Neural cell (in vitro differentiated cells): ENCODE results near the gene SYCP2. TPM values are rescaled to one million over a fixed set of nuclear protein-coding genes. Genes with fewer than 3 reads are reported as not detected.

Experiments used
- H2AFZ ChIP-seq: fragments of 200-600, 300-800 bp; sonication (generic), shearing (Covaris generic); 2 replicates; pipeline ENCODE4 v1.6.0; 2014; ENCODE audit warnings: low read depth, mild to moderate bottlenecking, antibody characterized with exemption, low read length, moderate library complexity
- H3F3A ChIP-seq: fragments of 200-600 bp; shearing (Covaris generic); 2 replicates; pipeline ENCODE4 v1.6.1; 2016; ENCODE audit warnings: mild to moderate bottlenecking, moderate library complexity, mixed read lengths, antibody characterized with exemption, low read length; ENCODE audit not compliant: insufficient read depth, poor library complexity, severe bottlenecking
- H3K27ac ChIP-seq: fragments of 200-600, 300-800 bp; sonication (generic), shearing (Covaris generic); 2 replicates; pipeline ENCODE4 v1.5.1; 2014; ENCODE audit warnings: mild to moderate bottlenecking, low read length, moderate library complexity
- H3K27me3 ChIP-seq: fragments of 300-800, 200-600 bp; sonication (generic), shearing (Covaris generic); 2 replicates; pipeline ENCODE4 v1.6.0; 2014; ENCODE audit warnings: mild to moderate bottlenecking, low read depth, low read length, moderate library complexity; ENCODE audit not compliant: insufficient read depth
- H3K36me3 ChIP-seq: fragments of 300-800, 200-600 bp; sonication (generic), shearing (Covaris generic); 2 replicates; pipeline ENCODE4 v1.5.1; 2014; ENCODE audit warnings: mild to moderate bottlenecking, antibody characterized with exemption, low read length, moderate library complexity; ENCODE audit not compliant: insufficient read depth
- H3K4me2 ChIP-seq: fragments of 300-800, 200-600 bp; sonication (generic), shearing (Covaris generic); 2 replicates; pipeline ENCODE4 v1.6.0; 2014; ENCODE audit warnings: mild to moderate bottlenecking, low read length
- H3K4me3 ChIP-seq: fragments of 300-800, 200-600 bp; sonication (generic), shearing (Covaris generic); 2 replicates; pipeline ENCODE4 v1.5.1; 2014; ENCODE audit warnings: mild to moderate bottlenecking, low read length, moderate library complexity
- H3K79me2 ChIP-seq: fragments of 200-600 bp; shearing (Covaris generic); replicated peaks from 2 replicates; pipeline ENCODE4 v1.6.0; 2014; ENCODE audit warnings: mild to moderate bottlenecking, low read length, moderate library complexity; ENCODE audit not compliant: insufficient read depth
- H3K9ac ChIP-seq: fragments of 300-800, 200-600 bp; sonication (generic), shearing (Covaris generic); 2 replicates; pipeline ENCODE4 v1.6.1; 2016; ENCODE audit warnings: mild to moderate bottlenecking, low read length, mixed read lengths
- H3K9me2 ChIP-seq: fragments of 200-600 bp; shearing (Covaris generic); 2 replicates; pipeline ENCODE4 v1.6.1; 2016; ENCODE audit warnings: mild to moderate bottlenecking, low read length, mixed read lengths; ENCODE audit not compliant: insufficient read depth
- H3K9me3 ChIP-seq: fragments of 200-600, 300-800 bp; sonication (generic), shearing (Covaris generic); 2 replicates; pipeline ENCODE4 v1.6.1; 2016; ENCODE audit warnings: mild to moderate bottlenecking, mixed run types, low read length, moderate library complexity, mixed read lengths
- H4K20me1 ChIP-seq: fragments of 200-600 bp; shearing (Covaris generic); 2 replicates; pipeline ENCODE4 v1.6.1; 2016; ENCODE audit warnings: mild to moderate bottlenecking, mixed run types; ENCODE audit not compliant: insufficient read depth
- CTCF ChIP-seq: fragments of 450-650 bp; IDR thresholded peaks from 2 replicates; pipeline ENCODE4 v1.5.1; 2014; ENCODE audit warnings: antibody characterized with exemption, mild to moderate bottlenecking, moderate library complexity; ENCODE audit not compliant: poor library complexity, severe bottlenecking
- EP300 ChIP-seq: fragments of 450-650 bp; conservative IDR thresholded peaks from 2 replicates; pipeline ENCODE4 v1.6.1; 2014; ENCODE audit warnings: antibody characterized with exemption, mild to moderate bottlenecking, moderate library complexity; ENCODE audit not compliant: poor library complexity, severe bottlenecking
- EZH2 ChIP-seq: fragments of 200-600, 300-800 bp; shearing (Covaris generic), sonication (generic); IDR thresholded peaks from 2 replicates; pipeline ENCODE4 v1.6.1; 2014; ENCODE audit warnings: antibody characterized with exemption, low read length, borderline replicate concordance, mild to moderate bottlenecking; ENCODE audit not compliant: insufficient read depth, poor library complexity, severe bottlenecking
- MXI1 ChIP-seq: fragments of 450-650 bp; conservative IDR thresholded peaks from 2 replicates; pipeline ENCODE4 v1.6.1; 2014; ENCODE audit warnings: antibody characterized with exemption, mild to moderate bottlenecking; ENCODE audit not compliant: poor library complexity, severe bottlenecking
- POLR2AphosphoS5 ChIP-seq: IDR thresholded peaks from 2 replicates; pipeline ENCODE4 v1.6.1; 2012
- RAD21 ChIP-seq: fragments of 450-650 bp; conservative IDR thresholded peaks from 2 replicates; pipeline ENCODE4 v1.6.1; 2014; ENCODE audit warnings: antibody characterized with exemption, mild to moderate bottlenecking, moderate library complexity
- REST ChIP-seq: IDR thresholded peaks from 2 replicates; pipeline ENCODE4 v1.6.1; 2012; ENCODE audit warnings: borderline replicate concordance
- SMC3 ChIP-seq: fragments of 450-650 bp; conservative IDR thresholded peaks from 2 replicates; pipeline ENCODE4 v1.6.1; 2014; ENCODE audit warnings: antibody characterized with exemption, mild to moderate bottlenecking, moderate library complexity; ENCODE audit not compliant: poor library complexity
- TAF1 ChIP-seq: IDR thresholded peaks from 2 replicates; pipeline ENCODE4 v1.6.1; 2012; ENCODE audit warnings: low read depth
- polyA plus RNA-seq: library from polyadenylated mRNA; depleted of rRNA; stranded (reverse); fragments of >200 nt; gene quantifications from 2 replicates; pipeline ENCODE4 v1.2.3, GENCODE V29; 2014

SYCP2 gene
- polyA plus RNA-seq, 1 donor from 2014 or later = 1.4 TPM

GRCh38 chr20:59819496-59820203 lies 113.8 kb downstream of the SYCP2 start:
- H3K36me3 ChIP-seq = no peaks in the 10 kb centered on the region

GRCh38 chr20:59818911-59819310 lies 114.5 kb downstream of the SYCP2 start:
- Histone ChIP-seq H3K79me2 (no peaks in the 10 kb centered on the region), H3K9me3 (peaks cover 4% of the 10 kb centered on the region), H3K27ac (no peak overlapping the region), H3K4me3 (no peak overlapping the region), H3K4me2 (no peak overlapping the region), H3K36me3 (no peaks in the 10 kb centered on the region), H3K9ac (no peak overlapping the region), H2AFZ (no peak overlapping the region), H3K9me2 (no peaks in the 10 kb centered on the region), H4K20me1 (no peaks in the 10 kb centered on the region), H3K27me3 (no peaks in the 10 kb centered on the region), H3F3A (no peaks in the 10 kb centered on the region)
- TF ChIP-seq EP300 (no peak), RAD21 (no peak), REST (no peak), MXI1 (no peak), SMC3 (no peak)

More at GRCh38 chr20:59819496-59820203, 113.8 kb downstream of the SYCP2 start:
- H2AFZ ChIP-seq = no peak overlapping the region
- no peak overlapping the region for H3K9ac ChIP-seq
- no peak overlapping the region for H3K4me2 ChIP-seq
- TF ChIP-seq EP300 (no peak), EZH2 (no peak), TAF1 (no peak), SMC3 (no peak), CTCF (no peak), MXI1 (no peak), REST (no peak), POLR2AphosphoS5 (no peak), RAD21 (no peak)
- H3K27me3 ChIP-seq = no peaks in the 10 kb centered on the region
- H3K9me2 ChIP-seq = no peaks in the 10 kb centered on the region
- H4K20me1 ChIP-seq = no peaks in the 10 kb centered on the region
- H3K27ac ChIP-seq = no peak overlapping the region
- H3K79me2 ChIP-seq = no peaks in the 10 kb centered on the region
- peaks cover 4% of the 10 kb centered on the region for H3K9me3 ChIP-seq
- H3F3A ChIP-seq = no peaks in the 10 kb centered on the region
- no peak overlapping the region for H3K4me3 ChIP-seq
